Upper lobe of left lung (tissue), 6 donors: ENCODE results near the gene ZBTB7B. TPM values are rescaled to one million over a fixed set of nuclear protein-coding genes. Genes with fewer than 3 reads are reported as not detected.

Experiments
- ATAC-seq, 2 donors: fragments of 200-7000 bp; cut with Tn5 transposase; one replicate each; pipeline ENCODE4 v1.9.1; 2022; ENCODE audit warnings: mild to moderate bottlenecking in 2 of 2, moderate library complexity in 2 of 2; ENCODE audit not compliant: low FRiP score in 2 of 2
- DNase-seq, 2 donors: peaks; one replicate each; pipeline ENCODE4 v3.0.0-alpha.2; 2019 to 2020
- H3K27ac ChIP-seq, 4 donors: fragments of 200-600 bp; sonication (generic); one replicate each; pipeline ENCODE4 v1.5.1; 2016 to 2019
- H3K27me3 ChIP-seq, 4 donors: fragments of 200-600 bp; sonication (generic); one replicate each; pipeline ENCODE4 v1.5.1; 2017 to 2019
- H3K36me3 ChIP-seq, 4 donors: fragments of 200-600 bp; sonication (generic); one replicate each; pipeline ENCODE4 v1.5.1; 2016 to 2019
- H3K4me1 ChIP-seq, 4 donors: fragments of 200-600 bp; sonication (generic); one replicate each; pipeline ENCODE4 v1.5.1; 2018 to 2019
- H3K4me3 ChIP-seq, 4 donors: fragments of 200-600 bp; sonication (generic); one replicate each; pipeline ENCODE4 v1.5.1; 2017 to 2019; ENCODE audit warnings: mild to moderate bottlenecking in 2 of 4, moderate library complexity in 1 of 4
- H3K9me3 ChIP-seq, 4 donors: fragments of 200-600 bp; sonication (generic); one replicate each; pipeline ENCODE4 v1.5.1; 2018 to 2019
- CTCF ChIP-seq, 6 experiments: fragments of 450-650 bp in 4 of 6; fragments of 200-600 bp in 2 of 6; sonication (generic) in 2 of 6; IDR thresholded peaks; one replicate each; pipeline ENCODE4 v1.5.1; 2016 to 2019; ENCODE audit warnings: antibody characterized with exemption in 6 of 6
- EP300 ChIP-seq, 4 donors: sonication (generic); formaldehyde crosslinking; IDR thresholded peaks; one replicate each; pipeline ENCODE4 v1.5.1; 2017; ENCODE audit warnings: antibody characterized with exemption in 4 of 4, control low read depth in 2 of 4
- POLR2A ChIP-seq, 4 donors: fragments of 450-650 bp; IDR thresholded peaks; one replicate each; pipeline ENCODE4 v1.5.1; 2016 to 2017; ENCODE audit warnings: antibody characterized with exemption in 4 of 4, mild to moderate bottlenecking in 2 of 4
- POLR2AphosphoS5 ChIP-seq, 2 donors: sonication (generic); formaldehyde crosslinking; IDR thresholded peaks; one replicate each; pipeline ENCODE4 v1.5.1; 2017; ENCODE audit warnings: antibody characterized with exemption in 2 of 2
- WGBS, 2 donors: methylation state at CpG; one replicate each; pipeline ENCODE4 v1.1.5; 2017 to 2018; 5-methylcytosine and 5-hydroxymethylcytosine counted together
- total RNA-seq, 6 donors: library from RNA; depleted of rRNA in 4 of 6; stranded (reverse); fragments of >200 nt in 4 of 6; gene quantifications; one replicate each; pipeline versions ENCODE4 v1.1.0 to v1.2.1, GENCODE V29; 2016 to 2021
- donor health status: DM: no; HTN: no; CAD: no; lungs with moderate emphysema.
- donor health status: DM: no; HTN: yes; CAD: no; lungs with severe emphysema.

Gene ZBTB7B
- total RNA-seq, 6 donors from 2014 or later = 43.9 to 88.2 (median 66.2) TPM

GRCh38 chr1:155015527-155016230 lies 13.1 kb downstream of the ZBTB7B start:
- WGBS, 2 donors = 85 to 92% methylated on average over 11 to 15 of the region's 16 CpGs
- H3K27ac ChIP-seq = peak overlapping the region in 3 of 4 donors; percentile 85 to 88 (median 85)
- no peak for TF ChIP-seq CTCF (IDR thresholded peaks at IDR 0.05)
- TF ChIP-seq POLR2AphosphoS5 (IDR thresholded peaks at IDR 0.05) = no peak
- no peak for TF ChIP-seq POLR2A (IDR thresholded peaks at IDR 0.05)
- TF ChIP-seq EP300 (IDR thresholded peaks at IDR 0.05) = no peak
- H3K27me3 ChIP-seq = no peaks in the 10 kb centered on the region
- no peaks in the 10 kb centered on the region for H3K9me3 ChIP-seq
- ATAC-seq = no peak
- H3K4me3 ChIP-seq = no peak overlapping the region
- peaks cover 61 to 68% (median 64%) of the 10 kb centered on the region in 4 donors for H3K4me1 ChIP-seq
- DNase-seq = no peak
- H3K36me3 ChIP-seq = peaks cover 4 to 35% (median 26%) of the 10 kb centered on the region in 4 donors

GRCh38 chr1:155016231-155016831 lies 13.7 kb downstream of the ZBTB7B start:
- no peaks in the 10 kb centered on the region for H3K9me3 ChIP-seq
- WGBS, 2 donors = 86 to 98% methylated on average over 18 to 26 of the region's 26 CpGs
- H3K27me3 ChIP-seq = no peaks in the 10 kb centered on the region
- no peak overlapping the region for H3K4me3 ChIP-seq
- TF ChIP-seq EP300 (IDR thresholded peaks at IDR 0.05) (no peak), POLR2AphosphoS5 (IDR thresholded peaks at IDR 0.05) (no peak), POLR2A (IDR thresholded peaks at IDR 0.05) (no peak), CTCF (IDR thresholded peaks at IDR 0.05) (no peak)
- DNase-seq = peak in 1 of 2 donors; percentile 79
- ATAC-seq = no peak
- H3K4me1 ChIP-seq = peaks cover 55 to 62% (median 57%) of the 10 kb centered on the region in 4 donors
- H3K36me3 ChIP-seq = peaks cover 4 to 29% (median 23%) of the 10 kb centered on the region in 4 donors
- H3K27ac ChIP-seq = peak overlapping the region; percentile 74 to 88 (median 85)

- Histone ChIP-seq H3K27ac (peak overlapping the region; percentile 74 to 88 (median 85)), H3K4me3 (peak overlapping the region in 3 of 4 donors; percentile 27 to 46 (median 44)), H3K4me1 (peaks cover 45 to 52% (median 48%) of the 10 kb centered on the region in 4 donors), H3K27me3 (no peaks in the 10 kb centered on the region), H3K36me3 (peaks cover 4 to 29% (median 23%) of the 10 kb centered on the region in 4 donors), H3K9me3 (no peaks in the 10 kb centered on the region)
- TF ChIP-seq CTCF (IDR thresholded peaks at IDR 0.05) (peak; percentile 97 to 100 (median 99)), POLR2AphosphoS5 (IDR thresholded peaks at IDR 0.05) (peak; percentile 80 to 83), POLR2A (IDR thresholded peaks at IDR 0.05) (peak in 1 of 4 donors; percentile 63), EP300 (IDR thresholded peaks at IDR 0.05) (peak in 2 of 4 donors; percentile 66 to 81)
- DNase-seq (peak; percentile 93 to 97), ATAC-seq (peak; percentile 93 to 96)
- WGBS, 2 donors = 7 to 8% methylated on average over 18 to 32 of the region's 49 CpGs
These were observed 14.7 kb downstream of the ZBTB7B start for GRCh38 chr1:155017041-155017945.

GRCh38 chr1:155017946-155018316 lies 15.3 kb downstream of the ZBTB7B start:
- peaks cover 4 to 29% (median 23%) of the 10 kb centered on the region in 4 donors for H3K36me3 ChIP-seq
- no peaks in the 10 kb centered on the region for H3K27me3 ChIP-seq
- peaks cover 42 to 49% (median 44%) of the 10 kb centered on the region in 4 donors for H3K4me1 ChIP-seq
- 41 to 47% methylated on average over 6 of the region's 6 CpGs for WGBS, 2 donors
- no peak for DNase-seq
- peak overlapping the region in 2 of 4 donors; percentile 44 to 46 for H3K4me3 ChIP-seq
- no peak for TF ChIP-seq POLR2A (IDR thresholded peaks at IDR 0.05)
- no peak for TF ChIP-seq CTCF (IDR thresholded peaks at IDR 0.05)
- no peak for TF ChIP-seq EP300 (IDR thresholded peaks at IDR 0.05)
- TF ChIP-seq POLR2AphosphoS5 (IDR thresholded peaks at IDR 0.05) = no peak
- H3K27ac ChIP-seq = peak overlapping the region; percentile 74 to 88 (median 85)
- no peak for ATAC-seq
- H3K9me3 ChIP-seq = no peaks in the 10 kb centered on the region
